Fibroblast of lung (primary cell): ENCODE measurements around the gene WSCD1.

Source experiments
- CTCF ChIP-seq, 2 donors: IDR thresholded peaks in 1 of 2; conservative IDR thresholded peaks in 1 of 2; 1 replicate in 1 of 2; 2 replicates in 1 of 2; pipeline ENCODE4 v1.5.1; 2011 to 2012; ENCODE audit warnings: low read length in 2 of 2, control low read depth in 1 of 2, inconsistent platforms in 1 of 2, low read depth in 1 of 2, mild to moderate bottlenecking in 1 of 2
- EZH2 ChIP-seq: IDR thresholded peaks from 2 replicates; pipeline ENCODE4 v1.5.1; 2012; ENCODE audit warnings: low read length, control low read depth, mild to moderate bottlenecking; ENCODE audit errors: missing control alignments

GRCh38 chr17:6162892-6163291 lies 92.7 kb downstream of the WSCD1 start:
- TF ChIP-seq CTCF (conservative IDR thresholded peaks at IDR 0.05 in 1 of 2, IDR thresholded peaks at IDR 0.05 in 1 of 2; ENCODE audit: low read depth in 1 of 2, low read length in 2 of 2): no peak
- TF ChIP-seq EZH2: no peak
